Activated CD8-positive, alpha-beta memory T cell treated with anti-CD3 and anti-CD28 coated beads for 1 hour (primary cell): Measurements from ENCODE around the gene OBSCN.

Experiments
- DNase-seq, 2 donors: peaks; one replicate each; pipeline ENCODE4 v3.0.0-alpha.2; 2020; ENCODE audit warnings: low read depth in 1 of 2; ENCODE audit errors: extremely low read depth in 1 of 2

Gene OBSCN, protein sequence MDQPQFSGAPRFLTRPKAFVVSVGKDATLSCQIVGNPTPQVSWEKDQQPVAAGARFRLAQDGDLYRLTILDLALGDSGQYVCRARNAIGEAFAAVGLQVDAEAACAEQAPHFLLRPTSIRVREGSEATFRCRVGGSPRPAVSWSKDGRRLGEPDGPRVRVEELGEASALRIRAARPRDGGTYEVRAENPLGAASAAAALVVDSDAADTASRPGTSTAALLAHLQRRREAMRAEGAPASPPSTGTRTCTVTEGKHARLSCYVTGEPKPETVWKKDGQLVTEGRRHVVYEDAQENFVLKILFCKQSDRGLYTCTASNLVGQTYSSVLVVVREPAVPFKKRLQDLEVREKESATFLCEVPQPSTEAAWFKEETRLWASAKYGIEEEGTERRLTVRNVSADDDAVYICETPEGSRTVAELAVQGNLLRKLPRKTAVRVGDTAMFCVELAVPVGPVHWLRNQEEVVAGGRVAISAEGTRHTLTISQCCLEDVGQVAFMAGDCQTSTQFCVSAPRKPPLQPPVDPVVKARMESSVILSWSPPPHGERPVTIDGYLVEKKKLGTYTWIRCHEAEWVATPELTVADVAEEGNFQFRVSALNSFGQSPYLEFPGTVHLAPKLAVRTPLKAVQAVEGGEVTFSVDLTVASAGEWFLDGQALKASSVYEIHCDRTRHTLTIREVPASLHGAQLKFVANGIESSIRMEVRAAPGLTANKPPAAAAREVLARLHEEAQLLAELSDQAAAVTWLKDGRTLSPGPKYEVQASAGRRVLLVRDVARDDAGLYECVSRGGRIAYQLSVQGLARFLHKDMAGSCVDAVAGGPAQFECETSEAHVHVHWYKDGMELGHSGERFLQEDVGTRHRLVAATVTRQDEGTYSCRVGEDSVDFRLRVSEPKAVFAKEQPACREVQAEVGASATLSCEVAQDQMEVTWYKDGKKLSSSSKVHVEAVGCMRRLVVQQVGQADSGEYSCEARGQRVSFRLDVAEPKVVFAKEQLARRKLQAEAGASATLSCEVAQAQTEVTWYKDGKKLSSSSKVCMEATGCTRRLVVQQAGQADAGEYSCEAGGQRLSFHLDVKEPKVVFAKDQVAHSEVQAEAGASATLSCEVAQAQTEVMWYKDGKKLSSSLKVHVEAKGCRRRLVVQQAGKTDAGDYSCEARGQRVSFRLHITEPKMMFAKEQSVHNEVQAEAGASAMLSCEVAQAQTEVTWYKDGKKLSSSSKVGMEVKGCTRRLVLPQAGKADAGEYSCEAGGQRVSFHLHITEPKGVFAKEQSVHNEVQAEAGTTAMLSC (N-terminal part only)

DNA sequence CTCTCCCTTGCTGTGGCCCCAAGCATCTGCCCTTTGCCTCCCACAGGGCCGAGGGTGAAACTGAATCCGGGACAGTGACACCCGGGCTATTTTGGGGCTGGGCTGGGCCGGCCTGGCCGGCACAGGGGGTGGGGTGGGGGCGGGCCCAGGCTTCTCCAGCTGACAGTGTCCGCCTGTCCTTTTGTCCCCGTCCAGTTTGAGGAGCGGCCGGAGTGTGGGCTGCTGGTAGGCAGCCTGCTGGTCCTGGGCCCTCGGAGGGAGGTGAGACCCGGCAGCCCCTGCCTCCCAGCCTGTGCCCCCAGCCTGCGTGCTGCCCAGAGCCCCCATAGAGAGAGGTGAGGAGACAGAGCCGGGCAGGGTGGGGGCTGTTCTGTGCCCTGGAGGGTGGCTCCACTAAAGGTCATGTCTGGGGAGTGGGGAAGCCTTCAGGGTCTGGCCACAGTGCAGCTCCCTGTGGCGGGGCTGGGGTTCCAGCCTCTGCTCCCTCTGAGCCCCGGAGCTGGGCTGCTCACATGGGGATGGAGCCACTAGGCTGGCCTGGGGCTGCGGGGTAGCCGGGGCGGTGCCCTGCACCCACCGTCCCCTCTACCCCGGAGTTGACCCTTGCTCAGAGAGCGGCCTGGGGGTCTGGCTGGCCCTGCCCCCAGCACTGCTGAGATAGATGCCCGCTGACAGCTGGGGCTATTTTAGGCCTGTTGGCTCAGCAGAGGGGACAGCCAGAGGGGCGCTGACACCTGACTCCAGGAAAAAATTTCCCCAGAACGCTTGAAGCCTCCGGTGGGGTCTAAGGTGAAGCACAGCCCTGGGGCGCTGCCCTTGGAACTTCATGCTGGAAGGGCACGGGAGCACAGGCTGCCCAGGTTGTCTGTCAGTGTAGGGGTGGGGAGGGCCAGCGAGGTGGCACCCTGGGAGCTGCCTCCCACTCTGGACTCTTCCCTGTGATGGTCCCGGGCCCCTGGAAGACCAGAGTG is at the start of gene OBSCN:
OBSCN (plus strand) TSS at position 194 of the 971 bp plus-strand sequence. CDS start 3,740 bp downstream, outside the sequence.
- DNase-seq = no peak

DNA sequence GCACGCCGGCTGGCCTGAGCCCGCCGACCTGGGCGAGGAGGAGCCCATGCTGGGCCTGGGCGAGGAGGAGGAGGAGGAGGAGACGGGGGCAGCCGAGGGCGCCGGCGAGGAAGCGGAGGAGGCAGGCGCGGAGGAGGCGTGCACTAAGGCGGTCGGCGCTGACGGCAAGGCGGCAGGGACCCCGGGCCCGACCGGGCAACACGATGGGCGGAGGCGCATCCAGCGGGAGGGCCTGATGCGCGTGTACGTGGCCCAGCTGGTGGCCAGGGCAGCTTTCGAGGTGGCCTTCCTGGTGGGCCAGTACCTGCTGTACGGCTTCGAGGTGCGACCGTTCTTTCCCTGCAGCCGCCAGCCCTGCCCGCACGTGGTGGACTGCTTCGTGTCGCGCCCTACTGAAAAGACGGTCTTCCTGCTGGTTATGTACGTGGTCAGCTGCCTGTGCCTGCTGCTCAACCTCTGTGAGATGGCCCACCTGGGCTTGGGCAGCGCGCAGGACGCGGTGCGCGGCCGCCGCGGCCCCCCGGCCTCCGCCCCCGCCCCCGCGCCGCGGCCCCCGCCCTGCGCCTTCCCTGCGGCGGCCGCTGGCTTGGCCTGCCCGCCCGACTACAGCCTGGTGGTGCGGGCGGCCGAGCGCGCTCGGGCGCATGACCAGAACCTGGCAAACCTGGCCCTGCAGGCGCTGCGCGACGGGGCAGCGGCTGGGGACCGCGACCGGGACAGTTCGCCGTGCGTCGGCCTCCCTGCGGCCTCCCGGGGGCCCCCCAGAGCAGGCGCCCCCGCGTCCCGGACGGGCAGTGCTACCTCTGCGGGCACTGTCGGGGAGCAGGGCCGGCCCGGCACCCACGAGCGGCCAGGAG is 49.5 kb upstream of the OBSCN start:
- no peak for DNase-seq

DNA sequence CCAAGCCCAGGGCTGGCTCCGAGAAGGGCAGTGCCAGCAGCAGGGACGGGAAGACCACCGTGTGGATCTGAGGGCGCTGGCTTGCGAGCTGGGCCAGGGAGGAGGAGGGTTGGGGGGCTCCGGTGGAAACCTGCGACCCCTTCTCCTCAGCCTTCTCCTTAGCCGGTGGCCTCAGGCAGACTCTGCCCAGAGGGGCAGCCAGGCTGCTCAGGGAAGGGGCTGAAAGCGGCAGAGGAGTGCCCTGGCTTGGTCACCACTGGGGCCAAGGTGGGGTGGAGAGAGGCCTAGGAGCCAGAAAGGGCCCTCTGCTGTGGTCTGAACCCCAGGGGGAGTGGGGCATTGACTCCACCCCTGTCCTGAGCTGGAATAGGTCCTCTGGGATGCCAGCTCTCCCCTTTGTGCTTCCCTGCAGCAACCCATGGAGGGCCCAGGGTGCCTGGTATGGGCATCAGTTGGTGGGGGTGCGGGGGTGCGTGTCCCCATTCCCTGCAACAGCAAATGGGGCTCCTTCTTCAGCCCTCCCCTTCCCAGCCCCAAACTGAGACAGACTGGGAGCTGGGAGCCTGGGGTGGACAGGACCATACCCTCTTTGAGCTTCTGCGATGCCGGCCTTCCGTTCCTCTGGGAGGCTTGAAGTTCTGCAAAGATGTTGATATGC is 48.7 kb upstream of the OBSCN start:
- DNase-seq = no peak

DNA sequence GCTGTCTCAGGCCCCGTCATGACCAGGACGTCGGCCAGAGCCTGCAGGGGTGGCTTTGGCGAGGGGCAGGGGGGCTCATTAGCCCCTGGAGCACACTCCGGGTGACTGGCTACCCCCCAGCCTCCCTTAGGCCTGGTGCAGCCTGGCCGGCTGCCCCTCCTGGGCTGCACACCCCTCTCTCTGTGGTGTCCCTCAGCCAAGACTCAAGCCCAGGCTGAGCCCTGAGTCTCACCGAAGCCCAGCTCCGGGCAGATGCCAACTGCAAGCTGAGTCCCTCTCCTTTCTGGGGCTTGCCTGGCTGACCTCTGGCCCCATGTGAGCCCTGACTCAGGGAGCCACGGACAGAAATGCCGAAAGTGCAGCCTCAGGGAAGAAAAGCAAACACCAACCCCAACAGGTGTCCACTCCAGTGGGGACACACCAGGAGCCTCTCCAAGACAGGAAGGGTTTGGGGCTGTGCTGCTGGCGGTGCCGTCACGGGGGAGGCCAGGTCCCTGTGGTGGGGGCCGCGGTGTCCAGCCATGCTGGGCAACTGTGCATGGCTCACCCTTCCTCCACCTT is 47.6 kb upstream of the OBSCN start:
- no peak for DNase-seq

DNA sequence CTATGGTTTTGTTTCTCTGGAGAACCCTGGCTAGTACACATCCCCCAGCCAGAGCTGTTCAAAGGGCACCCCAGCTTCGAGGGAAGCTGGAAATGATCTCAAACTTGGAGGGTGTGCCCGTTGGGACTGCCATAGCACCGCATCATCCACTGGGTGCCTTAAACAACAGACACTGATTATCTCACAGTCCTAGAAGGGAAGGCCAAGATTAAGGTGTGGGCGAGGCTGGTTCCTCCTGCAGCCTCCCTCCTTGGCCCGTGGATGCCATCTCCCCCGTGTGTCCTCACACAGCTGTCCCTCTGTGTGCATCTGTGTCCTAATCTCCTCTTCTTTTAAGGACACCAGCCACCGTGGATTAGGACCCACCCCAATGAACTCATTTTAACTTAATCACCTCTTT is 46.5 kb upstream of the OBSCN start:
- DNase-seq = no peak

DNA sequence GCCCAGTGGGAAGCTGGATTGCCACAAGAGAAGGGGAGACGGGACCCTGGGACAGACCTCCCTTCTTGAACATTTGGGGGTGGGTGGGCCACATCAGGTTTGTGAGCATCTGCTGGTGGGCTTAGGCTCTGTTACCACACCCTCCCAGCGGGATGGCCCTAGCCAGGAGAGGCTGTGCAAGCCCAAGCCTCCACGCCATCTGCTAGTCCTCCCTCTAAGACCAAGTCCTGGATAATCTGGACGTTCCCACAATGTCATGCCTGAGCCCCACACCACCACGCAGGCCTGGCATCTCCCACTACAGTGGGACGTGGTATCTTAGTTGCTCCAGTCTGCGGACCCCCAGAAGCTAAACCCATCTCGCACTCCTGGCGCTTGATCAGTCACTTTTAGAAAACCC is 46.0 kb upstream of the OBSCN start:
- no peak for DNase-seq

DNA sequence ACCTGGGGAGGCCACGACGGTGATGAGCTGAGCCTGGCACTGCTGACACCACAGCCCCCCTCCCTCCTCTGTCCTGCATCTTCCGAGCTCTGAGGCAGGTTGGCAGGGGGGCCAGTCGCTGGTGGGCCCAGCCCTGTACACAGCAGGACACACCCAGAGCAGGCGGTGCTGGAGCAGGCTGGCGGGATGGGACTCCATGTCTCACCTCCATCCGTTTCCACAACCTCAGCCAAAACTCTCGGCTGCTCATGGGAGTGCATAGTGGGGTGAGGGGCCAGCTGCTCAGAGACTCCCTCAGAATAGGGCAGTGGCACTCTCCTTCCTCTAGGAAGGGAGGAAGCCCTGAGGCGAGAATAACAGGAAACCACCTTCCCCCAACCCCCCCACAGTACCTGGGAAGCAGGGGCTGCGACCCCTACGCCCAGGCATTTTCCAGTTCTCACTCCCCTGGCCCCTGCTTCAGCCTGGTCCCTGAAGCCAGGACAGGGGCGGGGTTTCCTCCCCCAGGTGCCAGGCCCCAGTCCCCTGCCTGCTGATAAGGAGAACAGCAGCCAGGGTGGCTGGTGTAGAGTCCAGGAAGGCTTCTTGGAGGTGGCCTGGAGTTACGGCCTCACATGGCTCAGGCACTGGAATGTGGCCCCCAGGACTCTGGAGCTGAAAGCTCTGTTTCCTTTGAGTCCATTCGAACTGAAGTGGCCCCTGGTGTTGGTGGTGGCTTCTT is 45.4 kb upstream of the OBSCN start:
- no peak for DNase-seq

DNA sequence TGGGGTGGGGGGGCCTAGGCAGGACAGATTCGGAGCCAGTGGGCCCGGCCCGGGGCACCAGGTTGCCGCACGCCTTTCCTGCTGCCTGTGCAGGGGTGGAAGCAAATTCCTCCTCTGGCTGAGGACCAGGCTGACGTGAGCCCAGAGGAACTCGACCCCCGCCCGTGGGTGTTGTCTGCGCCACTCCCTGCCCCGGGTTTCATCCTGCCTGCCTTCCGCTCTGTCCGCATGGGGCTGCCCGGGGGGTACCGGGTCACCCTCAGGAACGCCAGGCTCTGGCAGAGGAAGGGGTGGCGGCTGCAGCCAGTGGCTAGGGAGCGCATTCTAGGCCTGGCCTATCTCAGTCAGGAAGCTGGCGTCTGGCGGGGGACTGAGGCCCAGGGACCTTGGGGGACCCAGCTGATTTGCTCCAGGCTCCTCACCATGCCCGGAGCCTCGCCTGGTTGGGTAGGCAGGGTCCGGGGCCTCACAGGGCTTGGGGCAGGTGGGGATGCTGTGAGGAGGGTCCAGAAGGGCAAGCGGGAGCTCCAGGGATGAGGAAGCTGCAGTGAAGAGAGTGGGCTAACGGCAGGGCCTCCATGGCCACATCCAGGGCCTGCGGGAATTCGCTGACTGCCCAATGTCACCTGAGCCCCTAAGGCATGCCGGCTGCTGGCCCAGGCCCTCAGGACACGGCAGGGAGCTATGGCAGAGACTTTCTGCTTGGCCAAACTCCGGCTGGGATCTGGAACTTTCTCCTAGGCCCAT is 44.7 kb upstream of the OBSCN start:
- DNase-seq = no peak

DNA sequence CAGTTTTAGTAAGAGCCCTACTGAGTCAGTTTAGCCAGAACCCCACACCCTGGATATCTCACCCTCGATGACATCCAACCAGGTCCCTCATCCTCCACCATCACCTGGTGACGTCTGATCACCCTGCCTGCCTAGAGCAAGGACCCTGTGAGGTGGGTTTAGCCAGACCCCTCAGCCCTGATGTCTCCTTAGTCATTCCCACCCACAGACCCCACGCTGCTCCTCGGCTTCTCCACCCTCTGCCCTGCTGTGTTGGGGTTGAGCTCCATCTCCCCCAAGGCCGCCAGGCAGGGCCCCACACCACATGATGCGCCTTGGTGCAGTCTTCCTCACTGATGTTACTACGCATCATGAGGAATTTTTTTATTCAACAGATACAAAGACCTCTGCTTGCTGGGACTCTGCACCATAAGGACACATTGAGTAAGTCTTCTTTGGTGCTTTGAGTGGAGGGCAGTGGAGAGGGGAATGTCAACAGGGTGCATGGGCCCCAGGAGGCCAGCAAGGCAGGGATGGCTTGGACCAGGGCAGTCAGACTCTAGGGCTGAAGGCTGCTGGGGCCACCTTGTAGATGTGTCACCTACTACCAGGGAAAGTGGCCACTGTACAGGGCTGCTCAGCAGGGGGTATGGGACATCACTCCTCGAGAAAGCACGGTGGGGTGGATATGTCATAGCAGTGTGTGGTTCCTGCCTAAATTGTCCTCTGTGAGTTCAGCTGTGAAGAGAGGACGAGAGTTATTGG is 43.9 kb upstream of the OBSCN start:
- no peak for DNase-seq

DNA sequence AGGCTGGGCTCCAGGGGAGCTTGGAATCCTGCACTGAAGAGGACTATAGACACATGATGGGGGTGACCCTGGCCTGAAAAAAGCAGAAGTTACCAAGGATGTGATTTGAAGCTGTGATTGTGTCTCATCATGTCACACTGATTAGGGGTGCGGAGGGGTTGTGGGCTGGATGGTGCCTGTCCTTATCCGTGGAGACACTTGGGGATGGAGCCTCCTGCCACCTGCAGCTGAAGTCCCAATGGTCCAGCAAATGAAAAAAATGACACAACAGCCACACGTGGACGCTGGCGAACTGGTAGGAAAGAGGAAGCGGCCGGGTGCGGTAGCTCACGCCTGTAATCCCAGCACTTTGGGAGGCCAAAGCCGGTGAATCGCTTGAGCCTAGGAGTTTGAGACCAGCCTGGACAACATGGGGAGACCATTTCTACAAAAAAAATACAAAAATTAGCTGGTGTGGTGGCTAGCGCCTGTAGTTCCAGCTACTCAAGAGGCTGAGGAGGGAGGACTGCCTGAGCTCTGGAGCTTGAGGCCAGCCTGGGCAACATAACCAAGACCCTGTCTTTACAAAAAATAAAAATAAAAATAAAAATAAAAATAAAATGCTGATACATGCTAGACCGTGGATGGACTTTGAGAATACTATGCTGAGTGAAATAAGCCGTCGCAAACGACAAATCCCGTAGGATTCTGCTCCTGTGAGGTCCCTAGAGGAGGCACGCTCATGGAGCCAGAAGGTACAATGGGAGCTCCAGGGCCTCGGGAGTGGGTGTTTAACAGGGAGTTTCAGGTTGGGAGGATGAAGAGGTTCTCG is 43.1 kb upstream of the OBSCN start:
- DNase-seq = no peak

DNA sequence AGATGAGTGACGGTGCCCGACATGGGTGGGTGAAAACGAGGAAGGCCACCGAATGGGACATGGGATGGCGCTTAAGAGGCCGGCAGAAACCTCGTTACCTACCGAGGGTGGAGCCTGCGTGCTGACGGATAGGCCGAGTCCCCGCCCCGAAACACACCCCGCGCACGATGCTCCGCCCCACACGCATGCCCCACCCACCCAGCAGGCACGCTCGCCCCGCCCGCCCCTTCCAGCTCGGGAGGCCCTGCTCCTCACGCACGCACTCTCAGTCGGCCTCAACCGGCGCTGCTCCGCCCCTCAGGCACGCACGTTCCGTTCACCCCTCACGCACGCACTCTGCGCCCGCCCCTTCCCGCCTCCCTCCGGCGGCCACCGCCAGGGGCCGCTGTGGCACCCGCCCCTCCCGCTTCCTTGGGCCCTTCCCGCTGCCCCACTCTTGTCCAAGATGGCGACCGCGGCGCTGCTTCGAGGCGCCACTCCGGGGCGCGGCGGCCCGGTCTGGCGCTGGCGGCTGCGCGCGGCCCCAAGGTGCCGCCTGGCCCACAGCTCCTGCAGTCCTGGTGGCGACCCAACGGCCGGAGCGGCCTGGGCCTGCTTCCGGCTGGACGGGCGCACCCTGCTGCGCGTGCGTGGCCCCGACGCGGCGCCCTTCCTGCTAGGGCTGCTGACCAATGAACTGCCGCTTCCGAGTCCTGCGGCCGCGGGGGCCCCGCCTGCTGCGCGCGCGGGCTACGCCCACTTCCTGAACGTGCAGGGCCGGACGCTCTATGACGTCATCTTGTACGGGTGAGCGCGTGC is 42.3 kb upstream of the OBSCN start, which contains the start of gene IBA57:
IBA57 (plus strand) TSS at position 433 of the 798 bp plus-strand sequence; CDS start at position 446, 13 bp downstream.
- peak; percentile 99 for DNase-seq

DNA sequence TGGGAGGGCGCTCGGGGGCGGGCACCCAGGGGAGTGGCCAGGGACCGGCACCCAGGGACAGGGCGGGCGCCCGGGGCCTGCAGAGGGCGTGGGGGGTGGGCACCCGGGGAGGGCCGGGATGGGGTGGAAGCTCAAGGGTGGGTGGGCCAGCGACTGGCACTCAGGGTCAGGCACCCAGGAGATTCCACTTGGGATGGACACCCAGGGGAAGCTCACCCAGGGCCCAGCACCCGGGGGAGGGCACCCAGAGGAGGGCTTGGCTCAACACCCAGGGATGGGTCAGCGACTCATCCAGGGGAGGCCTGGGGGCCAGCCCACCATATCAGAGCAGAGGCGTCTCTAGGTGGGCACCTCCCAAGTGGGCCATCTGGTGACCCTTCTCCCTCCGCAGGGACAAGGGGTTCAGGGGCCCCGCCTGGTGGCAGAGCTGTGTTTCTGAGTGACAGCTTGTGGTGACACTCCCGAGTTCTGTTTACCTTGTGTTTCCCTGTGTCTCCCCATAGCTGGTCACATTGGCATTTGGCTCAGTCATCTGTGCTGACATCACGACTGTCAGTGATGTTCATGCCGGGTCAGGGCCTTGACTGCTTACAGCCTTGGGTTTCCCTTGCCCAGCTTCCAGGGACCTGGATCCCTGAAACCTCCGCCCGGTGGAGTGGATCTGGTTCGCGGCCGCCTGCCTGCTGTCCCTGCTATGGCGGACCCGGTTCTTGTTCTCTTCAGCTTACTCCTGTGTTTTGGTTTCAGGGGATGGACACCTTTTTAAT is 41.5 kb upstream of the OBSCN start:
- DNase-seq = peak; percentile 37 to 44

DNA sequence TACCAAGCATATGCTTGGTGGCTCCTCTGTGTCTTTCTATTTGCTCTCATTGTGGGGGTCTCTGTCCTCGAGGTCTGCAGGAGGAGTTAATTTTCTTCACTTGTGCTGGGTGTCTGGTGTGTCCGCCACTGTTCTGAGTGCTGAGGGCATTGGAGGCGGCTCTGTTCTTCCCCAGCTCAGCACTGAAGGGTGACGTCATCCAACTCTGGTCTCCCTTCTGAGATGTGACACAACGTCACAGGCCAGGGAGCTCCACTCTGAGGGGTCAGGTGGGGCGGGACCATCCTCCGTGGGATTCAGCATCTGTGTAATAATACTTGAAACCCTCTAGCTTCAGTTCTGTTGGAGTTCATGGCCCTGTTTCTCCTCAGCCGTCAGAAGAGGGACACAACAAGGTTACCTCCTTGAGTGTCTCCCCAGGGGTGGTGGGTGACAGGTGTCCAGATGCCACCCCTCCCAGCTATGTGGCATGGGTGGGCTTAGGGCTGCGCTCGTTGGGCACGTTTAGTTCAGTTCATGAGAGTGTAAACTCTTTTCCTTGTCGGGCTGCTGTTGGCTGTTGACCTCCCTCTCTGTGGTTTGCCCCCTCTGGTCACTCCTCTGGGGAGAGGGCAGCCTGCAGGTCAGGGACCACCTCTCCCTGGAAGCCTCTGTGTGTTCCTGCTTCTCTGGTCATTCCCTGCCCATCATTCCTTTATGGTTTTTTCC is 39.1 kb upstream of the OBSCN start:
- DNase-seq = no peak
